ENCODE measurements around the gene ZNF235. TPM values are rescaled to one million over a fixed set of nuclear protein-coding genes. Genes with fewer than 3 reads are reported as not detected.

The ZNF235 gene
- total and polyA plus RNA-seq, 2 donors, result 7.1 to 7.7 TPM

DNA sequence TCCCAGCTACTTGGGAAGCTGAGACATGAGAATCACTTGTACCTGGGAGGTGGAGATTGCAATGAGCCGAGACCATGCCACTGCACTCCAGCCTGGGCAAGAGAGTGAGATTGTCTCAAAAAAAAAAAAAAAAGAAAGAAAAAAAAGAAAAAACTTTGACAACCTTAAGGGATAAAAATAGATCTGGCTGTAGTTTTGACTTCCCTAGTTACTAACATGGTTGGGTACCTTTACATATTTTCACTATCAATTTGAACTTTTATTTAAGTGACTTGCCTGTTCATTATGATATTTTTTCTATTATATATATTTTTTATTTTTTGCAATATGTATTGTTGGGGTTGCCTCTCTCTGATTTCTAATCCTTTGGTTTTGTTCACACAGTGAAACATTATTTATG is 8.4 kb upstream of the ZNF235 start:
- H3K4me3 ChIP-seq (ENCODE audit: low read length in 2 of 2), result no peak overlapping the region
- H3K36me3 ChIP-seq (ENCODE audit: control insufficient read depth in 2 of 2, insufficient read depth in 2 of 2, low read length in 1 of 2), result no peaks in the 10 kb centered on the region
- H3K27me3 ChIP-seq (ENCODE audit: control insufficient read depth in 2 of 2, insufficient read depth in 1 of 2, low read length in 1 of 2), result no peaks in the 10 kb centered on the region
- 89% methylated on average over 1 of the region's 1 CpG for WGBS
- H3K4me1 ChIP-seq (ENCODE audit: control insufficient read depth in 2 of 2, insufficient read depth in 2 of 2, low read length in 2 of 2), result no peaks in the 10 kb centered on the region
- no peak overlapping the region for H3K27ac ChIP-seq (ENCODE audit: low read depth in 1 of 2, low read length in 1 of 2)
- no peak for DNase-seq (ENCODE audit: low read depth in 6 of 9, low spot score in 9 of 9)
- no peaks in the 10 kb centered on the region for H3K9me3 ChIP-seq (ENCODE audit: control insufficient read depth in 2 of 2, insufficient read depth in 1 of 2, low read length in 1 of 2)

- Histone ChIP-seq H3K27me3 (ENCODE audit: control insufficient read depth in 2 of 2, insufficient read depth in 1 of 2, low read length in 1 of 2) (no peaks in the 10 kb centered on the region), H3K9me3 (ENCODE audit: control insufficient read depth in 2 of 2, insufficient read depth in 1 of 2, low read length in 1 of 2) (no peaks in the 10 kb centered on the region), H3K4me1 (ENCODE audit: control insufficient read depth in 2 of 2, insufficient read depth in 2 of 2, low read length in 2 of 2) (peaks cover 10% of the 10 kb centered on the region in 2 donors), H3K36me3 (ENCODE audit: control insufficient read depth in 2 of 2, insufficient read depth in 2 of 2, low read length in 1 of 2) (no peaks in the 10 kb centered on the region), H3K27ac (ENCODE audit: low read depth in 1 of 2, low read length in 1 of 2) (no peak overlapping the region), H3K4me3 (ENCODE audit: low read length in 2 of 2) (no peak overlapping the region)
- WGBS, result 95% methylated on average over 3 of the region's 3 CpGs
- no peak for DNase-seq (ENCODE audit: low read depth in 6 of 9, low spot score in 9 of 9)
These were observed 3.2 kb upstream of the ZNF235 start for GRCh38 chr19:44308011-44308410.

GRCh38 chr19:44306283-44306682 is 1.5 kb upstream of the ZNF235 start:
- H3K36me3 ChIP-seq (ENCODE audit: control insufficient read depth in 2 of 2, insufficient read depth in 2 of 2, low read length in 1 of 2), result peaks cover 7 to 8% of the 10 kb centered on the region in 2 donors
- no peaks in the 10 kb centered on the region for H3K27me3 ChIP-seq (ENCODE audit: control insufficient read depth in 2 of 2, insufficient read depth in 1 of 2, low read length in 1 of 2)
- DNase-seq (ENCODE audit: low read depth in 6 of 9, low spot score in 9 of 9), result no peak
- H3K4me1 ChIP-seq (ENCODE audit: control insufficient read depth in 2 of 2, insufficient read depth in 2 of 2, low read length in 2 of 2), result peaks cover 10% of the 10 kb centered on the region in 2 donors
- WGBS, result 90% methylated on average over 15 of the region's 15 CpGs
- H3K4me3 ChIP-seq (ENCODE audit: low read length in 2 of 2), result no peak overlapping the region
- H3K9me3 ChIP-seq (ENCODE audit: control insufficient read depth in 2 of 2, insufficient read depth in 1 of 2, low read length in 1 of 2), result no peaks in the 10 kb centered on the region
- no peak overlapping the region for H3K27ac ChIP-seq (ENCODE audit: low read depth in 1 of 2, low read length in 1 of 2)

GRCh38 chr19:44305457-44305856 is 632 bp upstream of the ZNF235 start:
- H3K36me3 ChIP-seq (ENCODE audit: control insufficient read depth in 2 of 2, insufficient read depth in 2 of 2, low read length in 1 of 2), result peaks cover 10% of the 10 kb centered on the region in 2 donors
- H3K9me3 ChIP-seq (ENCODE audit: control insufficient read depth in 2 of 2, insufficient read depth in 1 of 2, low read length in 1 of 2), result no peaks in the 10 kb centered on the region
- H3K4me1 ChIP-seq (ENCODE audit: control insufficient read depth in 2 of 2, insufficient read depth in 2 of 2, low read length in 2 of 2), result peaks cover 10% of the 10 kb centered on the region in 2 donors
- H3K4me3 ChIP-seq (ENCODE audit: low read length in 2 of 2), result peak overlapping the region in 1 of 2 donors; percentile 96
- no peak for DNase-seq (ENCODE audit: low read depth in 6 of 9, low spot score in 9 of 9)
- 84% methylated on average over 4 of the region's 4 CpGs for WGBS
- no peaks in the 10 kb centered on the region for H3K27me3 ChIP-seq (ENCODE audit: control insufficient read depth in 2 of 2, insufficient read depth in 1 of 2, low read length in 1 of 2)
- no peak overlapping the region for H3K27ac ChIP-seq (ENCODE audit: low read depth in 1 of 2, low read length in 1 of 2)

- Histone ChIP-seq H3K9me3 (ENCODE audit: control insufficient read depth in 2 of 2, insufficient read depth in 1 of 2, low read length in 1 of 2) (no peaks in the 10 kb centered on the region), H3K36me3 (ENCODE audit: control insufficient read depth in 2 of 2, insufficient read depth in 2 of 2, low read length in 1 of 2) (peaks cover 16 to 18% of the 10 kb centered on the region in 2 donors), H3K4me3 (ENCODE audit: low read length in 2 of 2) (peak overlapping the region; percentile 96), H3K27me3 (ENCODE audit: control insufficient read depth in 2 of 2, insufficient read depth in 1 of 2, low read length in 1 of 2) (no peaks in the 10 kb centered on the region), H3K27ac (ENCODE audit: low read depth in 1 of 2, low read length in 1 of 2) (no peak overlapping the region), H3K4me1 (ENCODE audit: control insufficient read depth in 2 of 2, insufficient read depth in 2 of 2, low read length in 2 of 2) (peaks cover 10% of the 10 kb centered on the region in 2 donors)
- 11% methylated on average over 11 of the region's 11 CpGs for WGBS
- DNase-seq (ENCODE audit: low read depth in 6 of 9, low spot score in 9 of 9), result peak in 1 of 9 donors; percentile 0
These were observed 753 bp downstream of the ZNF235 start for GRCh38 chr19:44303976-44304568.

- 98% methylated on average over 4 of the region's 4 CpGs for WGBS
- DNase-seq (ENCODE audit: low read depth in 6 of 9, low spot score in 9 of 9), result no peak
- Histone ChIP-seq H3K27me3 (ENCODE audit: control insufficient read depth in 2 of 2, insufficient read depth in 1 of 2, low read length in 1 of 2) (no peaks in the 10 kb centered on the region), H3K36me3 (ENCODE audit: control insufficient read depth in 2 of 2, insufficient read depth in 2 of 2, low read length in 1 of 2) (peaks cover 21 to 26% of the 10 kb centered on the region in 2 donors), H3K4me3 (ENCODE audit: low read length in 2 of 2) (no peak overlapping the region), H3K9me3 (ENCODE audit: control insufficient read depth in 2 of 2, insufficient read depth in 1 of 2, low read length in 1 of 2) (no peaks in the 10 kb centered on the region), H3K4me1 (ENCODE audit: control insufficient read depth in 2 of 2, insufficient read depth in 2 of 2, low read length in 2 of 2) (peaks cover 10% of the 10 kb centered on the region in 2 donors), H3K27ac (ENCODE audit: low read depth in 1 of 2, low read length in 1 of 2) (no peak overlapping the region)
These were observed 1.5 kb downstream of the ZNF235 start for GRCh38 chr19:44303320-44303719.

DNA sequence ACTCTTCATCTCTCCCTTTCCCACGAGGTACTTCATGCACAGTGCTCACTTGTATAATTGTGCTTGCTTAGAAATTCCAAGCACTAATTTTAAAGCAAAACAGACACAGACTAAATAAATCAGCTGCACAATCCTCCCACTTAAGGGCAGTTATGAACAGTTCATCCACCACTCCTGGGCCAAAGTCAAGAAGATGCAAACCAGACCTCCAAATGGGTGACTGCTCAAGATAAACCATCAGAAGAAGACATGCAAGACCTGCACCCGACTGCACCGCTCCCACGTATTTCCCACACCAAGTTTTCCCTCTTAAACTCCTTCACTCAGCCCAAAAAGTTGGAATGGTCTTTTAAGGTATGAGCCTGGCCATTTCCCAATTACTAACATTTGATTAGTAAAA is 19.9 kb downstream of the ZNF235 start:
- H3K4me3 ChIP-seq (ENCODE audit: low read length in 2 of 2), result no peak overlapping the region
- H3K36me3 ChIP-seq (ENCODE audit: control insufficient read depth in 2 of 2, insufficient read depth in 2 of 2, low read length in 1 of 2), result peaks cover 20 to 26% of the 10 kb centered on the region in 2 donors
- no peak overlapping the region for H3K27ac ChIP-seq (ENCODE audit: low read depth in 1 of 2, low read length in 1 of 2)
- H3K9me3 ChIP-seq (ENCODE audit: control insufficient read depth in 2 of 2, insufficient read depth in 1 of 2, low read length in 1 of 2), result peaks cover 3 to 5% of the 10 kb centered on the region in 2 donors
- DNase-seq (ENCODE audit: low read depth in 6 of 9, low spot score in 9 of 9), result no peak
- H3K27me3 ChIP-seq (ENCODE audit: control insufficient read depth in 2 of 2, insufficient read depth in 1 of 2, low read length in 1 of 2), result no peaks in the 10 kb centered on the region
- H3K4me1 ChIP-seq (ENCODE audit: control insufficient read depth in 2 of 2, insufficient read depth in 2 of 2, low read length in 2 of 2), result no peaks in the 10 kb centered on the region
- WGBS, result 97% methylated on average over 4 of the region's 4 CpGs

GRCh38 chr19:44282846-44283245 is 22.0 kb downstream of the ZNF235 start:
- H3K9me3 ChIP-seq (ENCODE audit: control insufficient read depth in 2 of 2, insufficient read depth in 1 of 2, low read length in 1 of 2), result no peaks in the 10 kb centered on the region
- H3K27ac ChIP-seq (ENCODE audit: low read depth in 1 of 2, low read length in 1 of 2), result no peak overlapping the region
- no peaks in the 10 kb centered on the region for H3K4me1 ChIP-seq (ENCODE audit: control insufficient read depth in 2 of 2, insufficient read depth in 2 of 2, low read length in 2 of 2)
- H3K27me3 ChIP-seq (ENCODE audit: control insufficient read depth in 2 of 2, insufficient read depth in 1 of 2, low read length in 1 of 2), result no peaks in the 10 kb centered on the region
- WGBS, result 96% methylated on average over 3 of the region's 3 CpGs
- H3K4me3 ChIP-seq (ENCODE audit: low read length in 2 of 2), result no peak overlapping the region
- no peak for DNase-seq (ENCODE audit: low read depth in 6 of 9, low spot score in 9 of 9)
- peaks cover 4 to 8% of the 10 kb centered on the region in 2 donors for H3K36me3 ChIP-seq (ENCODE audit: control insufficient read depth in 2 of 2, insufficient read depth in 2 of 2, low read length in 1 of 2)

DNA sequence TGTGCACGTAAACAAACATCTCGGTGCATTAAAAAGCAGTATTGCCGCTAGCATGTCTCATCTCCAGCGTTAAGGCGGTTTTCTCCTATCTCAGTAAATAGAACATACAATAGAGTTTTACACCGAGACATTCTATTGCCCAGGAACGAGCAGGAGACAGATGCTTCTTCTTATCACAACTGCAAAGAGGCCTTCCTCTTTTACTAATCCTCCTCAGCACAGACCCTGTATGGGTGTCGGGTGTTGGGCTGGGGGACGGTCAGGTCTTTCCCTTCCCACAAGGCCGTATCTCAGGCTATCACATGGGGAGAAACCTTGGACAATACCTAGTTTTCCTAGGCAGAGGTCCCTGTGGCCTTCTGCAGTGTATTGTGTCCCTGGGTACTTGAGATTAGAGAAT is 23.9 kb downstream of the ZNF235 start:
- DNase-seq (ENCODE audit: low read depth in 6 of 9, low spot score in 9 of 9), result no peak
- Histone ChIP-seq H3K9me3 (ENCODE audit: control insufficient read depth in 2 of 2, insufficient read depth in 1 of 2, low read length in 1 of 2) (no peaks in the 10 kb centered on the region), H3K4me3 (ENCODE audit: low read length in 2 of 2) (no peak overlapping the region), H3K27me3 (ENCODE audit: control insufficient read depth in 2 of 2, insufficient read depth in 1 of 2, low read length in 1 of 2) (no peaks in the 10 kb centered on the region), H3K36me3 (ENCODE audit: control insufficient read depth in 2 of 2, insufficient read depth in 2 of 2, low read length in 1 of 2) (no peaks in the 10 kb centered on the region), H3K27ac (ENCODE audit: low read depth in 1 of 2, low read length in 1 of 2) (no peak overlapping the region), H3K4me1 (ENCODE audit: control insufficient read depth in 2 of 2, insufficient read depth in 2 of 2, low read length in 2 of 2) (no peaks in the 10 kb centered on the region)
- WGBS, result 94% methylated on average over 10 of the region's 10 CpGs
